Stimulated activated CD4-positive, alpha-beta T cell treated with anti-CD3 and anti-CD28 coated beads, Interleukin-2, amount 100 ng/mL, for 24 hours (primary cell): ENCODE measurements around the gene TIMM17B.

ENCODE experiments used
- DNase-seq, 2 donors: peaks; one replicate each; pipeline ENCODE4 v3.0.0-alpha.2; 2020

Gene TIMM17B

DNA sequence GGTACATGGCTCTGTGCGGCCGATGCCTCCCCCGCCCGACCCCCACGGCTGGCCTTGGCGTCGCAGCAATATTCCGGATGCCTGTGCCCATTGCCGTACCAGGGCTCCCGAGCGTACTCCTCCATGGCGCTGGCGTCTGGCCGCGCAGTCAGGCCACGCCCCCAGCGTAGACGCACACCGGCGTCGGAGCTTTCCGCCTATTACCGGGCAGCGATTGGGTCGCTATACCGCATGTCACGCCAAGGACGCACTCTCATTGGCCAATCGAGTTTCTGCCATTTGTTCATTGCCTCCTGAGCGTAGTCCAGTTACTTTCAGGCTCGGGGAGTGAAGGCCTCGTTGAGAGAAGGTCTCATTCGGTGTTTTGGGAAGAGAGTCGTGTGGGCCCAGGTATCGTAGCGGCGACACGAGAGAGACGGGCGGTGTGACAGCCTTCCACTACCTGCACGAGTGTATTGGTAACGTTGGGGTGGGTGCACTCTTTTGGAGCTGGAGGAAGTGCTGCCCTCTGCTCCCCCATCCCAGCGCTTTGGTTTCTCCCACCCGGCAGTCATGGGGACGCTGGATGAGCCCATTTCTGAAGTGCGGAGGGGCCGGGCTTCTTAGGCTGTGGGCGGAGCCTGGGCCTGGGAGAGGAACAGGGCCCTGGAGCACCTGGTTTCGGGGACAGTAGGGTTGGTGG is at the start of gene TIMM17B, which contains the start of gene PQBP1:
TSS of gene TIMM17B (minus strand) at position 144 of the 682 bp plus-strand sequence. CDS start at position 125, 19 bp downstream.
TSS of gene PQBP1 (plus strand) at position 306 of the 682 bp plus-strand sequence. CDS start 580 bp downstream, outside the sequence.
- peak; percentile 84 for DNase-seq

GRCh38 chrX:48945517-48946348 is 48.2 kb upstream of the TIMM17B start:
- DNase-seq: peak; percentile 51 to 53

- no peak for DNase-seq
Measured at GRCh38 chrX:48942895-48943294, 45.3 kb upstream of the TIMM17B start.

DNA sequence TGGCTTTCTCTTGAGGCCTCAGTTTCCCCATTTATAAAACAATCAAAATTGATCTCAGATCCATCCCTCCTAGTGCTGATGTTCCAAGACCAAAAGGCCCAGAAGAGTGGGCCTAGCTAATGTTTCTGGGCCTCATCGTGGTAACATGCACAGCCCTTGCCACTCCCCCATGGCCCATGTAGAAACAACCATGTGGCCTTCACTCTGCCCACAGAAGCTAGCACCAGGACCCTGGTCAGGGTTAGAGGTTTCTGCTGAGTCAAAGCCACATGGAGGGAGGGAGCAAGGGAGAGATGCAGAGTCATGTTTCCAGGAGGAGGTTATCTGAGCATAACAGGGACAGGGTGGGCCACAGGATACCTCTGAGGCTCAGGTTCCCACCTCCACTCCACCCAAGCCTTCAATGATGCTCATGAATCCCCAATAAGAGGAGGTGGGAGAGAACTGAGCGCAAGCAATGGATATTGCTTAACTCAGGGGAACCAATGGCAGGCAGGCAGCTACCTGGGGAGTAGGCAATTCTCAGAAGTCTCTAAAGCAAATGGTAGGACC is 42.9 kb upstream of the TIMM17B start:
- DNase-seq: no peak

DNA sequence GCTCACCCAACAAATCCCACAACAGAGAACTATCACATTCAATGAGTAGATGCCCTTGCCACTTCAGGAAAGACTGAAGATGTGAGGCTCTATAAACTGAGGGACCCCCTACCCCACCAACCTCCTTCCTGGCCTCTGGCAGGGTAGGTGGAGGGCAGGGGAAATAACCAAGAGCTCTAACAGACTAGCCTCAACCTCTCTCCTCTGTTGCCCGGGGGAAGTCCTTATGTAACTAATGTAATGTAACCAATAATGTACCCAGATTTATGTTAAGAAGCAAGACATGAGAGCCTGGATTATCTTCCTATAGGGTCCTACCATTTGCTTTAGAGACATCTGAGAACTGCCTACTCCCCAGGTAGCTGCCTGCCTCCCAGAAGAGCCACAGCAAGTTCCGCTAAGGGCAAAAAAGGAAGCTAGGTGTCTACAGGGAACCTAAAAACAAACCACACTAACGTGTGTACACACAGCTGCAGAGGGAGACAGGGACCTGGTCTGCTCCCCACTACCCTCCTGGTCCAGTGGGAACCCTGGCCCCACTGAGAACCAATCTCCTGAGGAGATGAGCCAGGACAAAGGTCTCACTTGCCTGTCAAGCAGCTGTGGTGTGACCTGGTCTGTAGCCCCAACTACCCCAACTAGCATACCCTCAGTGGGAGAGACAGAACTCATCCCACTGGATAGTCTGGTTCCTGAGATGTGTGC is 42.1 kb upstream of the TIMM17B start:
- no peak for DNase-seq

GRCh38 chrX:48938721-48939425 is 41.3 kb upstream of the TIMM17B start:
- peak; percentile 68 to 74 for DNase-seq

DNA sequence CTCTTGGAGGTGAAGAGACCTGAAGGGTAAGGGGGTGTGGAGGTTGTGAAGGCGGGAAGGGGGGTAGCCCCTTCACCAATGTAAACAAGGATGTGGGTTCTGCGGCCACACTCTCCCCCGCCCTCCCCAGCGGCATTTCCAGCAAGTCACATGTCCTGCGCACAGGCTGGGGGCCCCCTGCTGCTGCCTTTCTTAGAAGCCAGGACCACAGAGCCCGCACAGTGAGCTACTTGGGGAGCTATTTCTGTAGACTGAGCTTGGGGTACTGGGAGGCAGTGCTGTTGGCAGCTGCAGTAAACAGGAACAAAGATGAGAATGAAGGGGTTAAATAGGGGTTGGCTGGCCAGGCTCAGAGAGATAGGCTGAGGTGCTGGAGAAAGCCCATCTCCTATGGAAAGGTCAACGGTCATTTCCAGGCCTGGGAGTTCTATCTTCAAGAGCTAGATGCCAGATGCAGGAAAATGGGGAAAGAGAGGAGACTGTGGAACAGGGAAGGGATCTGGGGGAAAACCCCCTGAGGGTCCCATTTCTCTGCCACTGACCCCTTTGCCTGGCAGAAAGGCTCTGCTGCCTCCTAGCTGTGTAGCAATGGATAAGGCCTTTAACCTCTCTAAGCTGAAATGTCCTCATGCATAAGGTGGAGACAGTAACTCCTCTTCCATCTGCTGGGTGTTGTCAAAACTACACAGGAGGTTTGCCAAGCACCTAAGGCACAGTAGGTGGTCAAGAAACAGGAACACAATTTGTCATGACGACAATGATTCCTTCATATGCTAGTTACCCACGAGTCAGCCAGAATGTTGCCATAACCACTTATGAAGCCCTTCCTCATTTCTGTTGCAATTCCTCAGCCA is 39.7 kb upstream of the TIMM17B start:
- peak; percentile 86 to 88 for DNase-seq

- DNase-seq: no peak
Measured at GRCh38 chrX:48936429-48937053, 39.0 kb upstream of the TIMM17B start.

GRCh38 chrX:48935301-48935670 is 37.7 kb upstream of the TIMM17B start:
- no peak for DNase-seq

GRCh38 chrX:48934581-48935300 is 37.2 kb upstream of the TIMM17B start:
- peak in 1 of 2 donors; percentile 32 for DNase-seq

GRCh38 chrX:48933757-48934156 is 36.2 kb upstream of the TIMM17B start:
- DNase-seq: peak in 1 of 2 donors; percentile 28

DNA sequence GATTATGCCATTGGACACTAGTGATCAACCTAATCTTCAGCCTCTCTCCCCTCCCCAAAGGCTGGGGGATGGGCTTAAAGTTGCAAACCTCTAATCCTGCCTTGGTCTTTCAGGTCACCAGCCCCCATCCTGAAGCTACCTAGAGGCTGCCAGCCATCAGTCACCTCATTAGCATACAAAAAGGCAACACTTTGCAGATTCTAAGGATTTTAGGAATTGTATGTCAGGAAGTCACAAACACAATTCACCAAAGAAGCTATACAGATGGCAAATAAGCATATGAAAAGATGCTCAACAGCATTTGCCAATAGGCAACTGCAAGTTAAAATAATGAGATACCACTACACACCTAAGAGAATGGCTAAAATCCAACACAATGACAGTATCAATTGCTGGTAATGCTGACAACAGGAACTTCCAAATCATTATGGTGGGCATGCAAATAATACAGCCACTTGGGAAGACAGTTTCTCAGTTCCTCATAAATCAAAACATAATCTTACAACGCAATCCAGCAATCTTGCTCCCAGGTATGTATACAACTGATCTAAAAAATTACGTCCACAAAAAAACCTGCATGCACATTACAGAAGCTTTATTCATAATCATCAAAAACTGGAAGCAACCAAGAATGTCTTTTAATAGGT is 30.3 kb upstream of the TIMM17B start:
- no peak for DNase-seq

- DNase-seq: no peak
Measured at GRCh38 chrX:48927123-48927522, 29.6 kb upstream of the TIMM17B start.

DNA sequence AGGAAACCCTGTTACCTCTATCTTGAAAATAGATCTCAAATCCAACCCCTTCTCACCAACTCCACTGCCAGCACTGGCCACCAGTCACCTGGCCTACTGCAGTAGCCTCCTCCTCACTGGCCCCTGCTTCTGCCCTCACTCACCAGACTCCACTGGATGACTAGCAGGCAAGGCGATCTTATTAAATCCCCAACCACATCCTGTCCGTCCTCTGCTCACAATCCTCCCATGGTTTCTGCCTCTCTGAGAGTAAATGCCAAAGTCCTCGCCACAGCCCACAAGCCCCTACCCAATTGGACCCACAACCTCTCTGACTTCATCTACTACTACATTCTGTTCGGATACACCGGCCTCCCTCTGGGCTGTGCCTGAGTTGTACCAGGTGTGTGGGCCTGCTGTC is 26.7 kb upstream of the TIMM17B start:
- DNase-seq: no peak

DNA sequence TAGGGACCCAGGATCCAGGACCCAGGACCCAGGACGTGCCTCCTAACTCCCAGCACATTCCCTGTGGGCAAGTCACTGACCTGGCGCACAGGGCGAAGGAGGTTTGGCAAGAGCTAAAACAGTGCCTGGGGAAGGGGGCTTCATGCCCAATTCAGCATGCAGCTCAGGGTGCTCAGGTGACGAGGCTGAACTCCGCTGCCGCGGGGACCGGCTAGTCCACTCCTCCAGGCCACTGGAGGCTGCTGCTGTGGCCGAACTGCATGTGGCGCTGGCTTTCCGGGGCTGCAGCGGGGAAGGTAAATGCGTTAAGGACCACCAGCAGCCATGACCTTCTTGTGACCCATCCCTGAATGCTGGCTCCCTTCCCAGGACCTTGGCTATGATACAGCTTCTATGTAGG is 26.2 kb upstream of the TIMM17B start:
- DNase-seq: no peak

GRCh38 chrX:48920718-48921104 is 23.1 kb upstream of the TIMM17B start:
- no peak for DNase-seq

DNA sequence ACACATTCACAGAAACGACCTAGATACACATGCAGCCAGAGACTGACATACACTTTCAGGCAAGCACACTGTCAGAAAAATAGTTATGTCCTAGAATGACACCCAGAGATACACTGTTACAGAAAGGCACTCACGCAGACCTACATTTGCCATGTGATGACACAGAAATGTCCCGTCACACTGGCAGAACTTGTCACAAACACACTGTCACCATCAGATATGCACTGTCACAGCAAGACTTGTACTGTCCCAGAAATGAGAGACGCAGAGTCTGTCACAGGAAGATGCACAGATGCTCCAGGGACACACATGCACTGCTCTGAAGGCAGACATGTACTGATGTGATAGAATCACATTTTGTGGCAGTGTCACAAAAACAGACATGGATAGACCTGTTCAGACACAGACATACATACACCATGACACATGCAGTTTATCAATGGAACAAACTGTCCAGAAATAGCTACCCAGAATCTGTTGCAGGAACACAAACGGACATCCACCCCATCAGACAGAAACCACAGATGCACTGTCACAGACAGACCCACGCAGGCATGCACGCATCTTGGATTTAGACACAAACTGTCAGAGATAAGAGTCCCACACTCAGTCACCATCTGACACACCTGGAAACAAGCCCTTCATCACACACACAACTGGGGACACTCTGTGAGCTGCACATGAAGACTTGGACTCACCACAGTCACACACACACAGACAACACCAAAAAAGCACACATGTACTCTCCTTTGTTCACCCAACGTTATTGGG is 22.6 kb upstream of the TIMM17B start:
- DNase-seq: peak in 1 of 2 donors; percentile 37

DNA sequence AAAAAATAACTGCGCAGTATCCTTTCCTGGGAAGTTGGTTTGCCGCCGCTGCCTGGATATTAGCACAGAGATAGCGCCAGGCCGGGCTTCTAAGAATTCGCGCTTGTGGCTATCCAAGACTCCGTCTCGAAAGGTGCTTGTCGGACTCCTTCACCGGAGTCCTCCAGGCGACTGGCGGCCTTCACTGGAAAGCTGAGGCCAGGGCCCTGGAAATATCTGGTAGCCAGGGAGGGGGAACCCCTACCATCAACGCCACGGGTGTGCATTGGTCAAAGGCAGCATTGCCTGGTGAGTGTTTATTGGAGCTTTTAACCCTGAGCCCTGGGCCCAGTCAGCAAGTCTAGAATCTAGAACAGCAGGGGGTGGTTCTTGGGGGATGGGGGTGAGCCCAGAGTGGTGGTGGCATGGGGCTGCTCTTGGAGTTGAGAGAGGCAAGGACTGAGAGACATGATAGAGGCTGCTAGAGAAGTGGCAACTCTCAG is 21.8 kb upstream of the TIMM17B start:
- peak in 1 of 2 donors; percentile 46 for DNase-seq
